GM04504 (cell line): ENCODE results near the gene IPCEF1.
"Not testable (repeated sequence)": the region's sequence is repeated elsewhere in the genome, so short reads cannot be mapped to it uniquely, and the experiment has no call there.

ENCODE experiments used
- DNase-seq: peaks from one replicate; pipeline ENCODE4 v3.0.0-alpha.2; 2012; ENCODE audit warnings: low read depth

Gene IPCEF1

DNA sequence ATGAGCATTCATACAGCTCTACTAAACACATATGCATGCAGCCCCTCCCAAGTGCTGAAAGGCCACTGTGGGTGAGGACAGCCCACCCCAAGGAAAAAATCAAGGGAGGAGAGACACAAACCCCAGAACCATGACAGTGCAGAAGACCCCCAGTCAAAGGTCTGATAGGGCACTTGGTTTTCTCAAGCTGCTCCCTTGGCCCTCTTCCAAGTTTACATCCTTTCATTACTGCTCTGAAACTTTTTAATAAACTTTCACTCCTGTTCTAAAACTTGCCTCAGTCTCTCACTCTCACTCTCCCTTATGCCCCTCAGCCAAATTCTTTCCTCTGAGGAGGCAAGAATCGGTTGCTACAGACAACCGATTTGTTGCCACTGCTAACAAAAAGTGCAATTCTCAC lies 24.9 kb downstream of the IPCEF1 start:
- no peak for DNase-seq

DNA sequence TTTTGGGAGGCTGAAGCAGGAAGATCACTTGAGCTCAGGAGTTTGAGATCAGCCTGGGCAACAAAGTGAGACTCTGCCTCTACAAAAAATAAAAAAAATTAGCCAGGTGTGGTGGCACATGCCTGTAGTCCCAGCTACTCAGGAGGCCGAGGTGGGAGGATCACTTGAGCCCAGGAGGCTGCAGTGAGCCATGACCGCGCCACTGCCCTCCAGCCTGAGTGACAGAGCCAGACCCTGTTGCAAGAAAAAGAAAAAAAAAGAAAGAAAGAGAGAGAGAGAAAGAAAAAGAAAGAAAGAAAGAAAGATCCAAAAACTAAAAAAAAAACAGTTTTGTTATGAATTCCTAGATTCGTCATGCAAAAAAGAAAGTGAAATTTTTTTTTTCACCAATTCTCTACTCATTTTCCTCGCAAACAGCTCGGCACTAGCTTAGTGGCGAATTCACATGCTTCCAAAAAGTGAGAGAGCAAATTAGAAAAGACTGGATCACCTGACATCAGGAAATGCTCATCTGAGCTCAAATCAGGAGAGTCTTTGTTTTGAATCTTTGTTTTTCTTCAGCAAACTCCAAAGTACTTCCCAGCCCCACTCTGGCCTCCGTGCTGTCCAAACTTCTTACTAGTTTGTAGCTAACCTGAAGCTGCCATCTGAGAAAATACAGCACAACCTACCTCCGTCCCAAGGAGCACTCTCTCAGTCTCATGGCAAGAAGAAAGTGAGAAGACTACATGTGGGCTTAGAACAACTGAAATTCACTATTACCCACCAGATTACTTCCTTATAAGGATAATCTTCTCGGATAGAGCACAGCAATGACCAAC lies 27.0 kb downstream of the IPCEF1 start:
- DNase-seq: no peak

DNA sequence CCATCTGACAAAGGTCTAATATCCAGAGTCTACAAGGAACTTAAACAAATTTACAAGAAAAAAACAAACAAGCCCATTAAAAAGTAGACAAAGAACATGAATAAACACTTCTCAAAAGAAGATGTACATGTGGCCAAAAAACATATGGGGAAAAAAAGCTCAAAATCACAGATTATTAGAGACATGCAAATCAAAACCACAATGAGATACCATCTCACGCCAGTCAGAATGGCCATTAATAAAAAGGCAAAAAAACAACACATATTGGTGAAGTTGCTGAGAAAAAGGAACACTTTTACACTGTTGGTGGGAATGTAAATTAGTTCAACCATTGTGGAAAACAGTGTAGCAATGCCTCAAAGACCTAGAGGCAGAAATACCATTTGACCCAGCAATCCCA lies 29.3 kb downstream of the IPCEF1 start:
- DNase-seq: not testable (repeated sequence)

DNA sequence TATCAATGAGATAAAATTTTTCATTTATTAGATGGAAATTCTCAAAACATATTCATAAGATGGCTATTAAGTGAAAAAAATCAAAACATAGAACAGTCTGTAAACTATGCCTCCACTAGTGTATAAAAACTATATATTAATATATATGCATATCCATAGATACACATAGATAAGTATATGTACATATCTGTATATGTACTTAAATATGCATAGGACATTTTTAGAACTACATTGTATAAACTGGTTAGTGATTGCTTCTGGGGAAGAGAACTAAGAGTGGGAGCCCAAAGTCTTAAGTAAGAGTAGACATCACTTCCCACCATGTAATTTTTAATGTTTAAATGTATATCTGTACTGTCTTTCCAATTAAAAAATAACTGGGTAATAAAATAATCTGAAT lies 31.5 kb downstream of the IPCEF1 start:
- DNase-seq: no peak

DNA sequence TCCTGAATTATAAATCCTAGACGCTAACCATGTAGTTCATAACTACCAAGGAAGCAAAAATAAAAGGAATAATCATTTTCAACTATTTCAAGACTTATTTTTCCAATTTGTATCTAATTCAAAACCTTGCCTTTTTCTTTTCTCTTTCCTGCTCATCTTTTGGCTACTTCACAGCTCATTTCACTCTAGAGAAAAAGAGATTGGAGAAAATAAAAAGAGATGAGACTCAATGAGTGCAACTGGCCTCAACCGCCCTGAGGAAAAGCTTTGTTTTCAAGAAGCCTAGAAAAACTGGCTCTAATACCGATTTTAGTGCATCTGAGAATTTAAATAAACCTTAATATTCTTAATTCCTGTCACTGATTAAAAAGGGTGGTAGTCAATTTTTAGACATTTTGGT lies 36.4 kb downstream of the IPCEF1 start:
- no peak for DNase-seq

DNA sequence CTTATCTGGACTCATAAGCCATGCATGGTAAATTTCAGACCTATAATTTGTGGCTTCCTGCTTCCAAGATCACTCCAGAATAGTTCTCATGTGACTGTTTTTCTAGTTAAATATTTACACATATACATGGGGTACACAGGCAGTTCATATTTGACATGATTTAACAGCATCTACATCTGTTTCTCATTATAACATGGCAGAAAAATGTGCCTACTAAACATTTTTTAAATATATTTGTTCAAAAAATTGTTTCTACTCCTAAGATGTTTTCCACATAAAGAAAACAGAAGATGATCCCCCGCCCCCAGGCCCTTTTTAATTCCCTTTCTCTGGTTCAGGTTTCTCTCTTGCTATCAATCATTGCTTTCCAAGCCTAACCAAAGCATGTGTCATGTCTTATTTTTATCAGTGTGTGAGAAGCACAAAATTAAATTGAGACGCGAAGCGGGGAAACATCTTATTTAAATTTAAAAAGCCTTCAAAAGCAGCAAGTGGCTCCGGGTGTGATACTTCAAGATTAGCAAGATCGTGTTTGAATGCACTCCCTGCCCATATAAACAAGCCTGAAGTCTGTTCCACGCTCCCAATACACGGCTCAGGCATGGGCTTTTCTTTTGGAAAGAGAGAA lies 37.3 kb downstream of the IPCEF1 start:
- peak; percentile 80 for DNase-seq

DNA sequence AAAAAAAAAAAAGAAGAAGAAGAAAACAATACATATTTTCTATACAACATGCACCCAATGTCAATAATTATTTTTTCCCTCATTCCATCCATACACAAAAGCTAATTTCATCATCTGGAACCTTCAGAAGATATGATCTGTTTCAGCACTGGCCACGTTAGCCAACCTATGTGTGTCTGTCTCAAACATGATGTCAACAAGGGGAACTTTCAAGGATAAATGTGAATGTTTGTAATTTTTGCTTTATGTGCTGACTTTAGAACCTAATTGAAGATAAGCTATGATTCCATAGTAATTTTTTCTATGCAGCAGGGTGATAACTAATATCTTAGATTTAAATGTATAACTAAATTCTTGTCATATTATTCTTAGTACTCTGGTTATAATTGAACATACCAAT lies 37.9 kb downstream of the IPCEF1 start:
- no peak for DNase-seq

DNA sequence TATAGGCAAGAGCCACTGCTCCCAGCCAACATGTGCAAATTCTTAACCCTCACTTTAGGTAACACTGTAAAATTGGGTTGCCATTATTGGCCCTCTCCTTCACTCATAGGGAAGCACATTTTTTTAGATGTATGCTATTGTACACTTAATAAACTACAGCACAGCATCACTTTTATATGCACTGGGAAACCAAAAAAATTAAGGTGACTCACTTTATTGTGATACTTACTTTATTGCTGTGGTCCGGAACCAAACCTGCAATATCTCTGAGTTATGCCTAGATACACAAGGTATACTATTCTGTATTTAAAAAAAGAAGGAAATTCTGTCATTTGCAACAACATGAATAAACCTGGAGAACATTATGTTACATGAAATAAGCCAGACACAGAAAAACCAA lies 40.5 kb downstream of the IPCEF1 start:
- DNase-seq: no peak

DNA sequence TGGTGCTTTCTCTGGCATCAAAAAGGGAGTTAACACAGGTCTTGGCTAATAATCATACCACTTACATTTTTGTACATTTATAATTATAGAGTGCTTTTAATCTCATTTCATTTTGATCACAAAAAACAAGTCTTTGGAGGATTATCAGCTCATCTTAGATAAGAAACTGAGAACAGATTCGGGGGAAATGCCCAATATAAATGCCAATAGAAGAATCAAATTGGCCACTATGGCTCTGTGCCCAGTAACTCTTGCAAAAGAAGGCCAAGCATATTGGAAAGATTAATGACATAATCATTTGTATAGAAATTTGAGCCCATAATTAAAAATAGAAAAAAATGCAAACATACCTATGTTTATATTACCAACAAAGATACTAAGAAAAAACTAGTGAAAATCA lies 42.5 kb downstream of the IPCEF1 start:
- no peak for DNase-seq

DNA sequence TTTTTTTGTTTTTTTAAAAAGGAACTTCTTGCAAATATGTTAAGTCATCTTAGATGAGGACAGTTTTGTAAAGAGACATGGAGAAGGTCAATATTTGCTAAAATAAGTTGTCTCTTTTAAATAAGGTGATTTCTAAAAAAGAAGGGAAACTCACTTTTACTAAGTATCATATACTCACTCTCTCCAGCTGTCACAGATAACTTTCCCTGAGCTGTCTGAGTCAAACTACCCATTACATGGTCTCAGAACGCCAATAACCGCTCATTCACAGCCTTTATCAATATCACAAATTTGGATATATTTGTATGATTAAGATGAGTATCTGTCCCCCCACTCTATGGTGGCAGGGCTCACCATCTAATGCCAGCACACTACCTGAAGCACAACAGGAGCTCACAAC lies 47.6 kb downstream of the IPCEF1 start:
- no peak for DNase-seq

DNA sequence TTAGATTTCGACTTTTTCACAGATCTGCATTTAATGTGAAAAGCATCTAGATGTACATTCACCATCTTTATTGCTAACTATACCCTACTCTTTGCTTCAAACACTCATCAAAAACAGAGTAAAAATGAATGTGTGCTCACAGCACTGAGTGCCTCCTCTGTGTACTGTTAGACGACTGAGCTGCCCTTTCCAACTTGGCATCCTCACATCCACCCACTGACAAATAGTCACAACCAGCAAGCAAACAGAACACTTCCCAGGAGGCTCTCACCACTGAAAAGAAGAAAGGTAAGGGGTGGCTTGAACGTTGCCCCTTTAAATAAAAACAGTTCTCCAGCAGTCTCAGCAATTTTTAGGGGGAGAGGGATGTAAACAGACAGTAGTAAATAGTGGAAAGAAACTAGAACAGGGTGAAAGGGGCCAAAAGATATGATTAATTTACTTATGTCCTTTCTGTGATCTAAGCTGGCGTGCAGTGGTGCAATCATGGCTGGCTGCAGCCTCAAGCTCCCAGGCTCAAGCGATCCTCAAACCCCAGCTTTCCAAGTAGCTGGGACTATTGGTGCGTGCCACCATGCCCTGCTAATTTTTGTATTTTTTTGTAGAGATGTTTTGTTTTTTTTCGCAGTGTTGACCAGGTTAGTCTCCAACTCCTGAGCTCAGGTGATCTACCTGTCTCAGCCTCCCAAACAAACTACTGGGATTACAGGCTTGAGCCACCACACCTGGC lies 48.7 kb downstream of the IPCEF1 start:
- no peak for DNase-seq

DNA sequence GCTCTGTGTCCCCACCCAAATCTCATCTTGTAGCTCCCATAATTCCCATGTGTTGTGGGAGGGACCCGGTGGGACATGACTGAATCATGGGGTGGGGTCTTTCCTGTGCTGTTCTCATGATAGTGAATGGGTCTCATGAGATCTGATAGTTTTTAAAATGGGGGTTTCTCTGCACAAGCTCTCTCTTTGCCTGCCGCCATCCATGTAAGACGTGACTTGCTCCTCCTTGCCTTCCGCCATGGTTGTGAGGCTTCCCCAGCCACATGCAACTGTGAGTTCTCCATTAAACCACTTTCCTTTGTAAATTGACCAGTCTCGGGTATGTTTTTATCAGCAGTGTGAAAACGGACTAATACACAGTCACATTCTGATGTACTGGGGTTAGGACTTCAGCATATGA lies 49.5 kb downstream of the IPCEF1 start:
- not testable (repeated sequence) for DNase-seq

DNA sequence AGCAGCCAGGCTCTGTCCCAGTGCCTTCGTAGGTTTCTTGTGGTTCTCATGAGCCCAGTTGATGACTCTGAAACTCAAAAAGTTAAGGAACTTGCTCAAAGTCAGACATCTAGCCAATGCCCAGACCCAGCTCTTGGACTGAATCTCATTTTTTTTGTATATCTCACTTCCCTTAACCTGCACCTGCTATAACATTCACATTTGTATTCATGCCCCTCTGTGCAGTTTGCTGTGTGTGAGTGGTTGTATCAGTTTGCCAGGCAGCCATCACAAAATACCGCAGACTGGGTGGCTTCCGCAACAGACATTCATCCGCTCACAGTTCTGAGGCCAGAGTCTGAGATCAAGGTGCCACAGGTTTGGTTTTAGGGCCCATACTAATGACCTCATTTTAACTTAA lies 49.9 kb downstream of the IPCEF1 start:
- no peak for DNase-seq

DNA sequence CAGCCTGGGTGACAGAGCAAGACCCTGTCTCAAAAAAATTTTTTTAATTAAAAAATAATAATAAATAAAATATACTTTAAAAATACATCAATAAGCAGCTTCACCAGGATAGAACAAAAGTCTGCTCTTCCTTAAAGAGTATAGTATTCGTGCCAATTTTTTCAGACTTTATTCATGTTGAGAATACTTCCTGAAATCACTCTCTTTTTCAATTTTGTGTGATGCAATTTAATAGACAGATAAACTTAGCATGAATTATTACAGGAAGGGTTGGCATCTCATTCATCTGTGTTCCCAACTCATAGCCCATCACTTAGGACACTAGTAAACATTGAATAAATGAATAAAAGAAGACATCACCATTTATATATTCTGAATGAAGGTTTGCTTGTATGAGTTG lies 52.4 kb downstream of the IPCEF1 start:
- no peak for DNase-seq

DNA sequence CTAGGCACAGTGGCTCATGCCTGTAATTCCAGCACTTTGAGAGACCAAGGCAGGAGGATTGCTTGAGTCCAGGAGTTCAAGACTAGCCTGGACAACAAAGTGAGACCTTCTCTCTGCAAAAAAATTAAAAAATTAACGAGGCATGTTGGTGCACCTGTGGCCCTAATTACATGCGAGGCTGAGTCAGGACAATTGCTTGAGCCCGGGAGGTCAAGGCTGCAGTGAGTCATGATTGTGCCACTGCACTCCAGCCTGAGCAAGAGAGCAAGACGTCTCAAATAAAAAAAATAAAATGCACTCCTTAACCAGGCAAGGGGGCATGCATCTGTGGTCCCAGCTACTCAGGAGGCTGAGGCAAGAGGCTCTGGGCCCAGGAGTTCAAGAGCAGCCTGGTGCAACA lies 53.0 kb downstream of the IPCEF1 start:
- not testable (repeated sequence) for DNase-seq

DNA sequence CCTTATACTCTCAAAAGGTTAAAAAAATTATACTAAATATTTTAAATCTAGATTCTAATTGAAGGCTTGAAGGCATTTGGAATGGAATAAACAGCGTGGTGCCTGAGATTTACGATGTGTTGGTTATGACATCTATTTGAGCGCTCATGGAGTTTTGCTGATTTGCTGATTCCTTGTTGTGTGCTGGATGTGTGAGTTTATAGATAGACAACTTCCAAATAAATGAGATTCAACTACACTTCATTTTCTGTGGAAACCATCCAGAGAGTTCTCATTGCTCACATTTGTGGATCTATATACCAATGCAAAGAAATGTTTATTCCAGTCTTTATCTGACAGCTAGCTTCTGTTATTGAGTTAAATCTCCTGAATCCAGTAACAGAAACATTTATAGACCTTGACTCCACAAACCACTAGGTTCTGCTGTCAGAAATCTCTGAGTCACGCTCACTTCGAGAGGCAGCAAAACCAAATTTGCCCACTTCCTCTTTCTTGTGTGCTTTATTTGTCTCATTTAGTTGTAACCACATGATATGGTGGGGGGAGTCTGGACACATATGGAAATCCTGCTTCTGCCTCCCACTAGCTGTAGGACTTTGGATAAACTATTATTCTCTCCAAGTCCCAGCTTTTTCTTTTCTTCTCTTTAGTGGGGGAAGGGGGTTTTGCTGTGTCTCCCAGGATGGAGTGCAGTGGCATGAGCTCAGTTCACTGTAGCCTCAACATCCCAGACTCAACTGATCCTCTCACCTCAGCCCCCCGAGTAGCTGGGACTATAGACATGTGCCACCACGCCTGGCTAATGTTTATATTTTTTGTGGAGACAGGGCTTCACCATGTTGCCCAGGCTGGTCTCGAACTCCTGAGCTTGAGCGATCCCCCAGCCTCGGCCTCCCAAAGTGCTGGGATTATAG lies 54.5 kb downstream of the IPCEF1 start:
- DNase-seq: peak; percentile 51

DNA sequence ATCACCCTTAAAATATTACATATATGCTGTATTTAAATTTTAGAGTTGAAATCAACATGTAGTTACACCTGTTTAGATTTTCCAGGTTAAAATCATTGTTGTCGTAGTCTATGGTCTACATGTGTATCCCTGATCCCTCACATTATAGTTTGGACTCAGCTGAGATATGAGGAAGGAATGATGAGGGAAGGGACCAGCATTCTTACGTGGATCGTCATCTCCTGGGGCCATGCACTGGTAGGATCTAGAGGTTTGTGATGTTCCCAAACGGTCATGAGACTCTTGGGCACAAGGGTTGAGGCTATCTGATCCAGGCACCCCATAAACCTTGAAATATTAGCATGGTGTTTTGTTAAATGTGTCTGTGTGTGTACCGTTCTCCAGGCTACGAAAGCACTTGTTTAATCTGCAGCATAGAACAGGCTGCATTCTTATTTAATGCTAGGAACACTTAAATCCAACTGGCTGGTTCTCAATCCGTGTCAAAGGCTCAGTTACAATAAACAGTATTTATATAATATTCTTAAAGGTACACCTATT lies 55.4 kb downstream of the IPCEF1 start:
- DNase-seq: no peak

DNA sequence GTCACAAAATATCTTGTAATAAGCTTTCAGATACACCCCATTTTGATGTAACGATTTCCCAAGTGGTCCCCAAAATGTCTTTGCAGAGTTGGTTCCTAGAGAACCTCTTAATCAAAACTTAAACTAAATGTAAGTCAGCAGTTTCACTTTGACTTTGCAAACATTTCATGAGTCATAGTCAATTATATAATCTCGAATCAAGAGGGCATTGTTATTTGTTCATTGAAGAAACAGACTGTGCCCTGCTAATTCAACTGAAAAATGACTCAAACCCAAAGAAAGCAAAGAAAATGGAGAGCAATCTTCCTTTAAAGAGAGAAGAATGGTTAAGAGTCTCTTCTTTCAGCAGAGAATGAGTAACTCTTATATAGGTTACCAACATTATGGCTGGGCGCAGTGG lies 58.3 kb downstream of the IPCEF1 start:
- no peak for DNase-seq

DNA sequence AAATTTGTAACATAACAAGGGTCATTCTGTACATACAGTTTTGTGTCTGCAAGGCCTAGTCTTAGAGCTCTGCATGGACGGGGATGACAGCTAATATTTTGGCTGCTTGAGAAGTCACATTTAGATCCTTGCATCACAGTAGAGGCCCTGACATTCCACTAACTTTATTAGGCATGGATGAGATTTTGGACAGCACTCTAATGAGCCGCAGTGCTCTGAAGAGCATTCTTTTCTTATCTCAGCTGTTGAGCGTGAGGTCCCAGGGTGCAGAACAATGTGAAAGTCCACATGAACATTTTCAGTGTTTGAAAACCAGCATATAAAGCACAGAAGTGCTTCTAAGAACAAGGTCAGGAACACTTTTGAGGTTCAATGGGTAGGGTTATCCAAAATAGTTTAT lies 58.9 kb downstream of the IPCEF1 start:
- no peak for DNase-seq

DNA sequence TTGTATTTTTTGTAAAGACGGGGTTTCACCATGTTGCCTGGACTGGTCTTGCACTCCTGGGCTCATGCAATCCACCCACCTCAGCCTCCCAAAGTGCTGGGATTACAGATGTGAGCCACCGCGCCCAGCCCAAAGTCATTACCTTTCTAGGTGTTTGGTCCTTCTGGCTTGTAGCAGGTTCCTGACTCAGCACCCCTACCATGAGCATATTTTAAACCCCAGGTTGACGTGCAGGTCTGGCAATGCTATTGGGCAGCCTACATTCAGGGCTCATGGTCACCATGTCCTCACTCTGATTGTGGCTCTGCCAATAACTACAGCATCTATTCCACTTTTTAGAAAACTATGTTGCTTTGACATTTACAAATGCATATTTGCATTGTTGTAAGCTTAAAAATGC lies 59.4 kb downstream of the IPCEF1 start:
- DNase-seq: no peak

DNA sequence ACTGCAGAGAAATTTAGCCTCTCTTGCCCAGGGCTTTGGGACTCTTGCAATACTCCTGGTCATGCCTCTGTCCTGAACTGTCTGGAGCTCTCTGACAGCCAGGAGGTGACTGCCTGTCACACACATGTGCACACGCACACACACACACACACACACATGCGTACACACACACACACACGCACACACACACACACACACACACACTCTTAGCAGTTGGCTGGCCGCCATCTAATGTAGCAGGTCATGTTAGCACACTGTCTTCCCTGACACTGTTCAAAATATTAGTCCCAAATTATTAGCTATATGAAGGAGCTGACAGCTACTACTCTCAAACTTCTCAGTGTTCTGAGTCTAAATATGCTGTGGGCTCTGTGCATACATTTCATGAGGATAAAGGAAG lies 60.9 kb downstream of the IPCEF1 start:
- no peak for DNase-seq
